ENCODE results near the gene AGPS. TPM values are rescaled to one million over a fixed set of nuclear protein-coding genes. Genes with fewer than 3 reads are reported as not detected.

The AGPS gene
- polyA plus RNA-seq, 1 donor, result 50.5 TPM

DNA sequence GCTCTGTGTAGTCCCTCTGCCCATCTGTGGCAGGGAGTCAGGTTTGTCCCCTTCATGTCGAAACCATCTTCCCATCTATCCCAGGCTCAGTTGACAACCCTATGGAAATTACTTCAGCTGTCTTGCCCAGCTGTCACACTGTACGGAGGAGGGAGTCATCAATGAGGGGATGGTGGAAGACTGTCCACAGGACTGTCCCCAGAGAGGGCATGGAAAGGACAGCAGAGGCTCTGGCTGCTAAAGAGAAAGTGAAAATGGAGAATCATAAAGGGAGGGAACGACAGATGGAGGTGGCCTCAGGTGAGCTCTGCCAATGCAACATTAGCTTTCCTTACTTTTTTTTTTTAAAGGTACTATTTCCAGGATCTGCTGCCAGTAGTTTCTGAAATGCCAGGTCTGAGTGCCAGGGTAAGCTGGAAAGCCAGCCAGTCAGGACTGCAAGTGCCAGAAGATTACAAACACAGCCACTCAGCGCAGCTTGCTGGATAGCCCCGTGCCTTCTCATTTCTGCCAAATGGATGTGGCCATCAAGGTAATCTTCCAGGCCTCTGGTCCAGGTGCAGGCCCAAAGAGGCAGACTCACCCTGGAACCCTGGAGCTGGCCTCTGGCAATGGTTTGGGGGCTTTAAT lies 192.8 kb downstream of the AGPS start:
- DNase-seq, result no peak

DNA sequence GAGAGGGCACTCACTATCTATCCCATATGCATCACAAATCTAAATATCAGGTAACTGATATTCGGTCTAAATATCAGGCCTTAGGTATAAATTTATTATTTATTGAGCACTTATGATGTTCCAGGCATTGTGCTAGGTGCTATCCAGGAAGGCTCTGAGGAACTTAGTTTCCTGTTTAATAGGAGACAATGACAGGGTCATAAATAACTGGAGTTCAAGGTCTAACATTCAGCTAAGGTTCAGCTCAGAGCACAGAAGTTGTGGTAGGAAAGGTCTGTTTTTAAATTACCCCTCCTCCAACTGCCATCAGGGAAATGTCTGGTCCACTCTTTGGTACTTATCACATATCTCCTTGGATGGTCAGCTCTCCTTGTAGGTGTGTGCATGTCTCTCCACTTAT lies 193.6 kb downstream of the AGPS start:
- no peak for DNase-seq

DNA sequence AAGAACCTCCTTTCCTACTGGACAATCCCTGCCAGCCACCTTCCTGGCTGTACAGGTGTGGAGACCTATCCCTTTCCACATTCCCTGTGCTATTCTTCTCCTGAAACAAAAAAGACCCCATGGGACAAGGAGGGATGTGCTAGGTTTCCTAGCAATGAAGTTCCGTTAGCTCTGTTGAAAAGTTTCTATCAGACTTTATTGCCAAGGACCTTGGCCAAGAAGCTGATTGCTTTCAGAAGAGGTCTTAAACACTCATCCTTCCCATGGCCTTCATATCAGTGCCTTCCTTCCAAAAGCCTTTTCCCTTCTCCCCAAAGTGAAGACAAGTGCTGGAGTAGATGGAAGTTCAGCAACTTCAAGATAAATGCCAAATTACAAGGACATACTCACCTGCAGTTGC lies 194.8 kb downstream of the AGPS start:
- no peak for DNase-seq

DNA sequence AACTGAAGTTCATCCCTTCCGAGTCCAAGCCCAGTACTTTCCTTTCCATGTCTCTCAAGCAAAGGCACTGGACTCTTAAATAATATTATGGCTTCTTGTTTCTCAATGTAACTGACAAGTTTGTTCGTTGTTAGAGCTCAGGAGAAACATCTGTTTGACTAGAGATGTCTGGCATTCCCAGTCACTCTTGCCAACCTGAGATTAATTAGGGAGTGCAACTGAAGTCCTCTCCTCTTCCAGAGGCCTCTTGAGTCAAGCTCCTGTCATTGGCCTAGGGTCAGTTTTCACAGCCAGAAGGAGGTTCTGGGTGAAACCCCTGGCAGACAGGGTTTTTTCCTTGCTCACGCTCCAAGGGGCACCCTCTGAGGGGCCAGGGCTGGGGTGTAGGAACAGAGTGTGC lies 196.1 kb downstream of the AGPS start:
- no peak for DNase-seq

DNA sequence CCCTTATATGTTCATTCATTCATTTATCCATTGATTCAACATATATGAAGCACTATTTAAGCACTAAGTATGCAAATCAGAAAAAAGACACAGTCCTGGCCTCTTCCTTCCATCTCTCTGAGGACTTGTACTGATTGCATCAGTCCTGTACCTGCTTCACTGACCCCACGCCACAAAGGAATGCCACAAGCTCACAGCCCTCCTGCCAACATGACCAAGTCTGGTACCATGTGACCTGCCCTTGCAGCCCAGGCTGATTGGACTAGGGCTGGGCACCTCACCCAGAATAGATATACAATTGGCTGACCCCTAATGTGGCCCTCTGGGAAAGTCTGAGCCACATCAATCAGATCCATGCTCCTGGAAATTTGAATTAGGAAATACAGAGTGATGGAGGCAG lies 196.6 kb downstream of the AGPS start:
- no peak for DNase-seq

DNA sequence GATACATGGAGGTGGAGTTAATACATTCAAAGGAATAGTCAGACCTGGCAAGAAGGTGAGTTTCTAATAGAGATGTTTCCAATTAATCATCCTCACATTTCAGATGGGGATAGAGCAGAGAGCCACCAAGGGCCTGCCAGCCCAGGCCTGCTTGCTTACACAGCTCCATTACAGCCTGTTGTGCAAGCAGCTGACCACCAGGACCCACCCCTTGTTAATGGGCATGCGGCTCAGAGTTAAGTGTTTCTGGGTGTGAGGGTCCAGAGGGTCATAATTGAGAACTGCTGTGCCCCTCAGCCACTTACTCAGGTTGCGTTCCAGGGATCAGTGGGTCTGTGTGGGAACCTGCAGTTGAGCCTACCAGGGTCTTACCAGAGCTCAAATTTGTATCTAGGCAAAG lies 199.8 kb downstream of the AGPS start:
- no peak for DNase-seq

DNA sequence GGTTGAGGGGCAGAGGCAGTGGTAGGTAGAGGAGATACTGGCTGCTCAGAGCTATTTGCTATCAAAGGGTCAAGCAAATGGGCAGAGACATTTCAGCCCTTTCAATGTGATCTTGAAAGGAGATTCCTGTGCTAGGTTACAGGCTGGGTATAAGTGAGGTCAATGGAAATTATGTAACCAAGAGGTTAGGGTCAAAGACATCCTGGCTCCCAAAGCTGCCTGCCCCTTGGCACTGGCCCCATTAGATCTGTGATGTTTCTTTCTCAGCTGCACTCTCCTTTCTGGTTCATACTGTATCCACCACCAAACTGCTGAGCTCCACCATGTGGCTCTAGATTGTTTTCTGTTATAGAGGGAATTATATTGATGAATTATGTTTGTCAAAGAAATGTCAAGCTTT lies 200.4 kb downstream of the AGPS start:
- no peak for DNase-seq

DNA sequence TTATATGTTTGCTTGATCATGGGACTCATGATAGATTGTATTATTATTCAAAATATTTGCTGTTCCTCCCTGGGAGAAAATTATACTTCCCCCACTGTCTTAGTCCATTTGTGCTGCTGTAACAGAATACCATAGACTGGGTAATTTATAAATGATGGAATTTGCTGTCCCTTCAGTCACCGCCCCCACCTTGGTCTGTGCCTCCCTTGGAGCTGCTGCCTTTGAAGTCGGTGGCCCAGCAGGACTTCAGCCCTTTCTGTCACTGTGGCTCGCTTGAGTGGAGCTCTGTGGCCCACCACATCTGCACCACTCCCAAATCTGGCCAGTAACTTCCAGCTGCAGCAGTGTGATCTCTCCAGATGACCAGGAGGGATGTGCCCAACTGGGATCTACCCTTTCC lies 200.8 kb downstream of the AGPS start:
- no peak for DNase-seq

Other genes starting within 250 kb of the AGPS start
- gene HNRNPA3, start 180.0 kb upstream of the AGPS start, polyA plus RNA-seq (ENCODE audit: insufficient read length), result 794 TPM
- gene NFE2L2, start 128.0 kb upstream of the AGPS start, polyA plus RNA-seq (ENCODE audit: insufficient read length), result 145 TPM